Measurements from ENCODE around the gene FAM163B.

GRCh38 chr9:133642708-133643361 is 33.6 kb upstream of the FAM163B start:
- no peak for TF ChIP-seq POLR2AphosphoS5 (IDR thresholded peaks at IDR 0.05; ENCODE audit: borderline replicate concordance, low read depth, low read length)
- TF ChIP-seq FOXP2 (optimal IDR thresholded peaks at IDR 0.05; ENCODE audit: control extremely low read depth, extremely low read length, insufficient read depth): no peak

All from SK-N-MC (cell line).